K562 (cell line): Measurements from ENCODE around the gene ABHD4. TPM values are rescaled to one million over a fixed set of nuclear protein-coding genes. Genes with fewer than 3 reads are reported as not detected.

Source experiments
- ATF4 ChIP-seq: fragments of 450-650 bp; formaldehyde crosslinking; IDR thresholded peaks from 2 replicates; pipeline ENCODE4 v1.4.0; 2022; ENCODE audit warnings: mild to moderate bottlenecking, moderate library complexity
- CBFB ChIP-seq: sonication (generic); formaldehyde crosslinking; IDR thresholded peaks from 2 replicates; pipeline ENCODE4 v1.4.0; 2020; ENCODE audit warnings: mild to moderate bottlenecking, missing genetic modification reagents
- FOSL1 ChIP-seq: fragments of 200-800 bp; sonication (Bioruptor generic); conservative IDR thresholded peaks from 2 replicates; pipeline ENCODE4 v1.6.1; 2016; ENCODE audit warnings: missing genetic modification characterization, missing compliant biosample characterization
- FOXJ3 ChIP-seq: sonication (generic); formaldehyde crosslinking; IDR thresholded peaks from 2 replicates; pipeline ENCODE4 v1.4.0; 2020; ENCODE audit warnings: mild to moderate bottlenecking, missing genetic modification reagents
- HOMEZ ChIP-seq: fragments of 250-450 bp; sonication (Bioruptor Pico); IDR thresholded peaks from 2 replicates; pipeline ENCODE4 v1.4.0; 2020; ENCODE audit warnings: mild to moderate bottlenecking, moderate library complexity
- MNT ChIP-seq, 2 experiments: fragments of 450-650 bp; conservative IDR thresholded peaks; 2 replicates each; pipeline ENCODE4 v1.6.1; 2017; ENCODE audit warnings: mild to moderate bottlenecking in 2 of 2, moderate library complexity in 2 of 2
- NR1H2 ChIP-seq: sonication (generic); formaldehyde crosslinking; IDR thresholded peaks from 2 replicates; pipeline ENCODE4 v1.4.0; 2020; ENCODE audit warnings: mild to moderate bottlenecking, missing genetic modification reagents
- PHB2 ChIP-seq: fragments of 450-650 bp; IDR thresholded peaks from 2 replicates; pipeline ENCODE4 v1.6.1; 2017; ENCODE audit warnings: low read depth
- PHF21A ChIP-seq: fragments of 450-650 bp; IDR thresholded peaks from 2 replicates; pipeline ENCODE4 v1.6.1; 2017; ENCODE audit warnings: low read depth, borderline replicate concordance
- PHTF2 ChIP-seq: fragments of 250-450 bp; sonication (Bioruptor Pico); IDR thresholded peaks from 2 replicates; pipeline ENCODE4 v1.5.0; 2021; ENCODE audit warnings: mild to moderate bottlenecking
- POLR3A ChIP-seq: IDR thresholded peaks from 2 replicates; pipeline ENCODE4 v1.6.1; 2011; ENCODE audit warnings: borderline replicate concordance, mild to moderate bottlenecking, moderate library complexity; ENCODE audit not compliant: insufficient read length, insufficient read depth; ENCODE audit errors: extremely low read depth
- ZNF174 ChIP-seq: fragments of 250-450 bp; sonication (Bioruptor Pico); IDR thresholded peaks from 2 replicates; pipeline ENCODE4 v1.4.0; 2020; ENCODE audit warnings: mild to moderate bottlenecking
- ZNF3 ChIP-seq: fragments of 250-450 bp; sonication (Bioruptor Pico); IDR thresholded peaks from 2 replicates; pipeline ENCODE4 v1.5.0; 2021; ENCODE audit warnings: mild to moderate bottlenecking, moderate library complexity
- polyA plus RNA-seq, 8 experiments: library from polyadenylated mRNA; depleted of rRNA in 4 of 8; stranded (reverse) in 5 of 8; unstranded in 3 of 8; fragments of >200 nt; fragmentation: Nextera tagmentation in 2 of 8; fragmentation: Illumina TruSeq in 1 of 8; extraction: Ambion mirVana in 2 of 8; extraction: Trizol in 1 of 8; gene quantifications; 2 replicates each; pipeline versions ENCODE4 v1.2.1 to v1.2.3, GENCODE V29; 2011 to 2014; ENCODE audit warnings: inconsistent platforms in 1 of 8, missing spikeins in 1 of 8
- total RNA-seq, 7 experiments: library from RNA; depleted of rRNA in 6 of 7; stranded (reverse); fragments of >200 nt in 6 of 7; fragmentation: Illumina TruSeq in 2 of 7; extraction: Trizol in 2 of 7; gene quantifications; 2 replicates each; pipeline versions ENCODE4 v1.2.1 to v1.2.3, GENCODE V29; 2011 to 2021; ENCODE audit warnings: low replicate concordance in 1 of 7

The ABHD4 gene
- total and polyA plus RNA-seq, 9 of the 15 experiments (the other 6 are each of a cell fraction or from before 2014, with no cell fraction given), result 3.6 to 12.0 (median 7.2) TPM

- no peak for TF ChIP-seq HOMEZ (CRISPR knock-in tag)
- no peak for TF ChIP-seq POLR3A
- no peak for TF ChIP-seq ZNF174
- TF ChIP-seq FOSL1 (tag), result peak; percentile 43; the same call in 1 of the 2 replicates
- no peak for TF ChIP-seq NR1H2 (CRISPR knock-in tag)
- no peak for TF ChIP-seq PHF21A
- no peak for TF ChIP-seq CBFB (CRISPR knock-in tag)
- TF ChIP-seq PHTF2 (CRISPR knock-in tag), result no peak
- no peak for TF ChIP-seq MNT (conservative IDR thresholded peaks at IDR 0.05)
- no peak for TF ChIP-seq FOXJ3
- no peak for TF ChIP-seq ZNF3 (CRISPR knock-in tag)
- no peak for TF ChIP-seq ATF4 (CRISPR knock-in tag)
- no peak for TF ChIP-seq PHB2
Measured at GRCh38 chr14:22646570-22647254, 48.6 kb downstream of the ABHD4 start (continued).
